ENCODE results near the gene TRIM71.

GRCh38 chr3:32930161-32930560, 112.4 kb downstream of the TRIM71 start:
- TF ChIP-seq EZH2 (IDR thresholded peaks at IDR 0.05; ENCODE audit: insufficient read depth, poor library complexity, severe bottlenecking), result no peak
- TF ChIP-seq EZH2phosphoT487 (IDR thresholded peaks at IDR 0.05; ENCODE audit: insufficient read depth, low read depth), result no peak

Measured in GM23248 (cell line).